GM21447 (cell line): ENCODE measurements around the gene ETNPPL.

ENCODE experiments used
- ATAC-seq: cut with Tn5 transposase; IDR thresholded peaks from one replicate; pipeline ENCODE4 v1.9.1; 2021; ENCODE audit not compliant: unreplicated experiment

The ETNPPL gene

GRCh38 chr4:108700081-108700757, 62.6 kb downstream of the ETNPPL start:
- no peak for ATAC-seq

GRCh38 chr4:108696160-108696559, 66.7 kb downstream of the ETNPPL start:
- ATAC-seq = no peak

- ATAC-seq = no peak
Observed at GRCh38 chr4:108695062-108695461, 67.8 kb downstream of the ETNPPL start.

GRCh38 chr4:108694423-108694822, 68.4 kb downstream of the ETNPPL start:
- no peak for ATAC-seq

- no peak for ATAC-seq
Observed at GRCh38 chr4:108693819-108694218, 69.0 kb downstream of the ETNPPL start.

GRCh38 chr4:108693211-108693610, 69.6 kb downstream of the ETNPPL start:
- ATAC-seq = no peak
